ENCODE measurements around the gene TEAD1.

Gene TEAD1

GRCh38 chr11:12817681-12818332, 143.6 kb downstream of the TEAD1 start:
- Histone ChIP-seq H3K9me3 (no peaks in the 10 kb centered on the region), H3K4me3 (ENCODE audit: low read depth, low read length) (no peak overlapping the region), H3K27me3 (no peaks in the 10 kb centered on the region), H3K36me3 (no peaks in the 10 kb centered on the region; the same call in 1 of the 2 replicates), H3K4me1 (peaks cover 46% of the 10 kb centered on the region)
- TF ChIP-seq CTCF (IDR thresholded peaks at IDR 0.05; ENCODE audit: low read depth, low read length) = no peak
- DNase-seq = no peak

- H3K9me3 ChIP-seq = no peaks in the 10 kb centered on the region
- H3K4me3 ChIP-seq (ENCODE audit: low read depth, low read length) = no peak overlapping the region
- no peak for DNase-seq
- no peak for TF ChIP-seq CTCF (IDR thresholded peaks at IDR 0.05; ENCODE audit: low read depth, low read length)
- no peaks in the 10 kb centered on the region for H3K27me3 ChIP-seq
- H3K4me1 ChIP-seq = peaks cover 46% of the 10 kb centered on the region
- no peaks in the 10 kb centered on the region; the same call in 1 of the 2 replicates for H3K36me3 ChIP-seq
These were observed 144.3 kb downstream of the TEAD1 start for GRCh38 chr11:12818333-12819015.

GRCh38 chr11:12822392-12823022, 148.3 kb downstream of the TEAD1 start:
- H3K9me3 ChIP-seq = no peaks in the 10 kb centered on the region
- DNase-seq = peak; percentile 34
- no peak for TF ChIP-seq CTCF (IDR thresholded peaks at IDR 0.05; ENCODE audit: low read depth, low read length)
- no peaks in the 10 kb centered on the region for H3K27me3 ChIP-seq
- peaks cover 33% of the 10 kb centered on the region for H3K4me1 ChIP-seq
- no peaks in the 10 kb centered on the region for H3K36me3 ChIP-seq
- H3K4me3 ChIP-seq (ENCODE audit: low read depth, low read length) = no peak overlapping the region

- no peak overlapping the region for H3K4me3 ChIP-seq (ENCODE audit: low read depth, low read length)
- H3K9me3 ChIP-seq = no peaks in the 10 kb centered on the region
- H3K4me1 ChIP-seq = peaks cover 33% of the 10 kb centered on the region
- H3K27me3 ChIP-seq = no peaks in the 10 kb centered on the region
- DNase-seq = no peak
- H3K36me3 ChIP-seq = no peaks in the 10 kb centered on the region
- TF ChIP-seq CTCF (IDR thresholded peaks at IDR 0.05; ENCODE audit: low read depth, low read length) = no peak
These were observed 150.2 kb downstream of the TEAD1 start for GRCh38 chr11:12824281-12825041.

- Histone ChIP-seq H3K36me3 (no peaks in the 10 kb centered on the region), H3K4me3 (ENCODE audit: low read depth, low read length) (no peak overlapping the region), H3K9me3 (no peaks in the 10 kb centered on the region), H3K27me3 (no peaks in the 10 kb centered on the region), H3K4me1 (peaks cover 22% of the 10 kb centered on the region)
- no peak for TF ChIP-seq CTCF (IDR thresholded peaks at IDR 0.05; ENCODE audit: low read depth, low read length)
- no peak for DNase-seq
These were observed 152.2 kb downstream of the TEAD1 start for GRCh38 chr11:12826441-12826840.

All from BE2C (cell line).